ENCODE data around the gene OR9Q2.
"Not testable (repeated sequence)": the region's sequence is repeated elsewhere in the genome, so short reads cannot be mapped to it uniquely, and the experiment has no call there.

The OR9Q2 gene, protein sequence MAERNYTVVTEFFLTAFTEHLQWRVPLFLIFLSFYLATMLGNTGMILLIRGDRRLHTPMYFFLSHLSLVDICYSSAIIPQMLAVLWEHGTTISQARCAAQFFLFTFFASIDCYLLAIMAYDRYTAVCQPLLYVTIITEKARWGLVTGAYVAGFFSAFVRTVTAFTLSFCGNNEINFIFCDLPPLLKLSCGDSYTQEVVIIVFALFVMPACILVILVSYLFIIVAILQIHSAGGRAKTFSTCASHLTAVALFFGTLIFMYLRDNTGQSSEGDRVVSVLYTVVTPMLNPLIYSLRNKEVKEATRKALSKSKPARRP

GRCh38 chr11:58188770-58189169 is at the start of gene OR9Q2:
TSS of gene OR9Q2 (plus strand) at chr11:58189070. CDS start at chr11:58190491, 1,421 bp downstream.
- DNase-seq, result no peak

GRCh38 chr11:58142761-58143160 is 46.1 kb upstream of the OR9Q2 start:
- no peak for DNase-seq

DNA sequence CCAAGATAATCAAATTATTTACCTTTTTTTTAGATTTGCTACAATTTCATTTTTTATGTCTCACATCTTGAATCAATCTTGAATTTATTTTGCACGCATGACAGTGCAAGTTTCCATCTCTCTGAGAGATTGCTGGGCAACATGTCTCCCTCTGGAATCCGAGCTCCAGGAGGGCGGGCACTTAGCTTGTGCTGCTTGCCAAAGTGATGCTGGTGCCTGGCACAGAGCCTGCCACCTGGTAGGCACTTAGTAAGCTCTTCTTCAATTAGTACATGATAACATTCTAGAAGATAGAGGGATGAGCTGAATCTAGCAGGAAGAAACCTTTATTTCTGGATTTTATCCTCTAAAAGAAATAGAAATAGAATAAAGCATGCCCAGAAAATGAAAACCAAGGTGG is 36.1 kb upstream of the OR9Q2 start:
- no peak for DNase-seq

GRCh38 chr11:58164389-58164788 is 24.5 kb upstream of the OR9Q2 start:
- DNase-seq, result no peak

GRCh38 chr11:58164990-58165389 is 23.9 kb upstream of the OR9Q2 start:
- DNase-seq, result no peak

DNA sequence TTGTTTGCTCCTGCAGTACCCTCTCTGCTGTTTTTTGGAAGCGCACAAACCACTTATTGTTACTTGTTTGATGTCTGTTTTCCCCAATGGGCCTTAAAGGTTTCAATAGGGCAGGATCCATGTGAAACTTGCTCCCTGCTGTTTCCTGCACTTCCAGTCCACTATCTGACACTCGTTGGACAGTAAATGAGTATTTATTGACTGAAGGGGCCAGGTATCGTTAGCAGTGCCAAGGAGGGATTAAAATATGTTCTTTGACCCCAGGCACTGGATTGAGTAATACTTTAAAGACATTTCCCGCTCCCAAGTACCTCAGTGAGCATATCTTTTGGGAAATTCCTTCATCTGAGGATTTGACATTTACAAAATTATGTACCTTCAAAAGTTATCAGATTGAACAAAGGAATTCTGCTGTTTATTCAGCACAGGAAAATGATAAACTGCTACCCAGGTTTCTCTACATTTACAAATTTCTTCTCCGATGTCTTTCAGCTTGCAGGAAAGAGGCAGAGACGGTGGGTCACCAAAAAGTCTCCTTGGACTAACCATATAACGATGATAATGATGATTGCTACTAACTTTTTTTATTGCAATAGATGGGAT is 23.3 kb upstream of the OR9Q2 start:
- no peak for DNase-seq

DNA sequence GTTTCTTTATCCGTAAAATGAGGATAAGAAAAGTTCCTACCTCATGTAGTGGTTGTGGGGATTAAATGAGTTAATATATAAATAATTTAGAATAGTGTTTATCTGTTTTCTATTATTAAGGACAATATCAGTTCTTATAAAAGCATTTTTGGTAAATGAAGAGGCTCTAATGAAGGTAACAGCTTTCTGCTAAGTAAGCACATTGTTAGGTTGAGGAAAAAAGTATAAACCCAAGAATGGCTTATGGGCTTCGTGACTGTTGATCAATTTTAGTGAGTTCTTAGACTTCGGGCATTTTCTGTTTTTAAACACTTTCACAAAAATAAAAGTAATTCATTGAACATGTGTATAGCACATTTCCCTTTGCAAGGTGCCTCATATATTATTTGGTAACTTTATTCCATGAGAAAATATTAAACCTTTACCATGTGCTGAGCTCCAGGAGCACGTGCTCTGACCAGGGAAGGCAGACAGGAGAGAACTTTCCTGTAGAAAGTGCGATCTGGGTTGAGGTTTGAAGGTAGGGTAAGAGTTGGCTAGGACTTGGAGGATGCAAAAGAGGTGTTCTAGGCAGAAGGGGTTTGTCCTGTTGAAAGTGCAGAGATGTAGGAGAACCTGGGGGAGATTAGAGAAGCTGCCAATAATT is 11.3 kb upstream of the OR9Q2 start:
- DNase-seq, result no peak

DNA sequence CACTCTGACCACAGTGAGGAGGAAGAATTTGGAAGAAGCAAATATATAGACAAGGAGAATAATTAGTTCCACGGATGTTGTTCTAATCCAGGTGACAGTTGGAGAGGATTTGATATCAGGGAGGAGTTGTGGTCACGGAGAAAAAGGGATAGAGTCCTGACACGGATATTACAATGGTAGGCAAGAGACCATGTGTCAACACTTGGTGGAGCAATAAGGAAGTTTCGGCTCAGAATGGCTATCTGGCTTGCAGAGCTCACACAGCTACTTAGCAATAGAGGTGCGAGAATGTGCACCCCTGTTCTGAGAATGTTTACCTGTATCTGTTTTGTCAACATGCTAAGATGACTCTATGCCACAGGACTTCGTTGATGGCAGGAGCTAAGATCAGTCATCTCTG is 10.4 kb upstream of the OR9Q2 start:
- no peak for DNase-seq

DNA sequence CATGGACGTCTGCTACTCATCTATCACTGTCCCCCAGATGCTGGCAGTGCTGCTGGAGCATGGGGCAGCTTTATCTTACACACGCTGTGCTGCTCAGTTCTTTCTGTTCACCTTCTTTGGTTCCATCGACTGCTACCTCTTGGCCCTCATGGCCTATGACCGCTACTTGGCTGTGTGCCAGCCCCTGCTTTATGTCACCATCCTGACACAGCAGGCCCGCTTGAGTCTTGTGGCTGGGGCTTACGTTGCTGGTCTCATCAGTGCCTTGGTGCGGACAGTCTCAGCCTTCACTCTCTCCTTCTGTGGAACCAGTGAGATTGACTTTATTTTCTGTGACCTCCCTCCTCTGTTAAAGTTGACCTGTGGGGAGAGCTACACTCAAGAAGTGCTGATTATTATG is 9.2 kb upstream of the OR9Q2 start:
- DNase-seq, result no peak

DNA sequence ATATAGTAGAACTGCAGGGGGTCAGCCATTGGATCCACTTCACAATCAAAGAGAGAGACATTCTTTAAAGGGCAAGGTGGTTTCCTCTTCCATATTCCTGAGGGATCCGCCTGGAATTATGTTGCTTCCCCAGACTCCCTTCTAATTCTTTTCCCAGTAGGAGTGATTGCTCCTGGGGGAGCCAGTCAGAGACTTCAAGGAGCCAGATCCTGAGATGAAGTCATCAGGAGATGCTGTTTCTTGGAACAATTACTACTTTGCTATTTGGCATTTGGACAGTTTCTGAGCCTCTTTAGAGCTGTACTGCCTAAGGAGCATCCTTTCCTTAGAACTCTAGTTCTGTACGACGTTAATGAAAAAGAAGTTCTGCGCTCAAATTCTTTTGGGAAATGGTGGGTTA is 1.9 kb upstream of the OR9Q2 start:
- DNase-seq, result no peak

GRCh38 chr11:58192229-58192628 is 3.4 kb downstream of the OR9Q2 start:
- no peak for DNase-seq

GRCh38 chr11:58193391-58193790 is 4.5 kb downstream of the OR9Q2 start:
- DNase-seq, result no peak

GRCh38 chr11:58195939-58196338 is 7.1 kb downstream of the OR9Q2 start:
- no peak for DNase-seq

- no peak for DNase-seq
Measured at GRCh38 chr11:58199271-58199670, 10.4 kb downstream of the OR9Q2 start.

GRCh38 chr11:58204042-58204441 is 15.2 kb downstream of the OR9Q2 start, which contains the start of gene OR1S2:
TSS of gene OR1S2 (minus strand) at chr11:58204142. CDS start at chr11:58204142, 0 bp downstream.
- no peak for DNase-seq

DNA sequence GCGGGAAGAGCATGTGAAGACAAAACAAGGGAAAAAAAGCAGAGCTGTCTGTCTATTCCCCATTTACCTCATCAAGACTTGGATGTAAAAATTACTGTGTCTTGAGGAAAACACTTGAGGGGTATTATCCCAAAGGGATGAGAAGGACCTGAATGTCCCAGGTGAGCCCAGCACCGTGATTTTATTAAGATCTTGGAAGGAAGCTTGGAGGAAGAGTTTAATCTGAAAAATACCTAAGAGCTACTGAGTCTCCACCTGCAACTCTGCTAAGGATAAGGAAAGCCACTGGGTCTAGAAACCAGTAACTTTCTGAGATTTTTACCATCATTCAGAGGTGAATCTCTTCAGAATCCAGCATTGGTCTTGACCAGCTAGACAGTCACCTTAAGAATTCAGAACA is 23.6 kb downstream of the OR9Q2 start, which contains the start of gene OR1S1:
OR1S1 (plus strand) TSS at position 301 of the 400 bp plus-strand sequence.
- not testable (repeated sequence) for DNase-seq

DNA sequence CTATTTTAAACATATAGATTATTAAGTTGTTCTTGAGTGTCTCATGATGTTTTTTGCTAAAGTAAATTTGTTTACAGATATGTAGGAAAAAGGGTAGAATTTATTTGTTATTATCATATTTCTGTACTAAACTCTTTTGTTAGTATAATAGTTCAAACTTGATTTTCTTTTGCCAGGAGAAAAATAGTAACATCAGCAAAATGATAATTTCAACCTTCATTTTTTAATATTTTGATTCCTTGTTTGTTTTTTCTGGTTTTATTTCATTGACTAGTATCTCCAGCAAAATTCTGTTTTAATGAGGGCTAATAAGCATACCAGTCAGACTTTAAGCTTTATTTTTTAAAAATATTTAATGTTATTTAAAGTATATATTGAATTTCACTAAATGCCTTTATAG is 27.6 kb downstream of the OR9Q2 start:
- no peak for DNase-seq

- no peak for DNase-seq
Measured at GRCh38 chr11:58222721-58223120, 33.9 kb downstream of the OR9Q2 start.

DNA sequence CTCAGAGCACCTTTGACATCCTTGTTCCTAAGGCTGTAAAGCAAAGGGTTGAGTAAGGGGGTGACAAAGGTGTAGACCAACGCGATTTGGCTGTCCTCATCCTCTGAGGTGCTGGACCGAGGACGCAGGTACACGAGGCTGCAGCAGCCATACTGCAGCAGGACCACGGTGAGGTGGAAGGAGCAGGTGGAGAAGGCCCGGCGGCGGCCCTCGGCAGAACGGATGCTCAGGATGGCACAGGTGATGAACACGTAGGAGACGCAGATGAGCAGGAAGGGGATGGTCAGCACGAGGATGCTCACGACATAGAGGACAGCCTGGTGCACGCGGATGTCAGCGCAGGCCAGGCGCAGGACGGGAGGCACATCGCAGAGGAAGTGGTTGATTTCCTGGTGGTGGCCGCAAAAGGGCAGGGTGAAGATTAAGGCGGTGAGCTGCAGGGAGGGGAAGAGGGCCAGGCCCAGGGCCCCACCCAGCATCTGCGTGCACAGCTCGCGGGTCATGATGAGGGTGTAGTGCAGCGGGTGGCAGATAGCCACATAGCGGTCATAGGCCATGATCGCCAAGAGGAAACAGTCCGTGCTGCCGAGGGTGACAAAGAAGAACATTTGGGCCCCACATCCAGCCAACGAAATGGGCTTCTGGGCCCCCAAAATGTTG is 39.2 kb downstream of the OR9Q2 start:
- DNase-seq, result no peak
